ENCODE results near the gene SREBF2. TPM values are rescaled to one million over a fixed set of nuclear protein-coding genes. Genes with fewer than 3 reads are reported as not detected.

The SREBF2 gene
- total and polyA plus RNA-seq, 9 of the 15 experiments (the other 6 are each of a cell fraction or from before 2014, with no cell fraction given): 1.1 to 84.2 (median 26.9) TPM

GRCh38 chr22:41827671-41828070, 5.2 kb upstream of the SREBF2 start:
- no peak for ATAC-seq
- Histone ChIP-seq H3K79me2 (ENCODE audit: control insufficient read depth, insufficient read depth, low read length) (peaks cover 5% of the 10 kb centered on the region; the same call in 2 of the 3 replicates), H3K4me1 (replicated peaks in 1 of 2; ENCODE audit: control insufficient read depth in 2 of 2, insufficient read depth in 2 of 2, low read length in 2 of 2) (peaks cover 15 to 19% of the 10 kb centered on the region in 2 experiments; a peak in 4 of 5 replicates), H3K9me1 (ENCODE audit: control insufficient read depth, insufficient read depth, low read length) (no peaks in the 10 kb centered on the region), H3K9ac (ENCODE audit: insufficient read depth in 1 of 2, low read depth in 2 of 2, low read length in 2 of 2) (no peak overlapping the region), H3K36me3 (ENCODE audit: control insufficient read depth, insufficient read depth, low read length) (peaks cover 20% of the 10 kb centered on the region; the same call in 2 of the 3 replicates), H3K9me3 (replicated peaks; ENCODE audit: control insufficient read depth, insufficient read depth, low read depth, low read length) (no peaks in the 10 kb centered on the region; the same call in 1 of the 2 replicates), H2AFZ (ENCODE audit: low read depth, low read length) (no peak overlapping the region), H3K27me3 (ENCODE audit: control insufficient read depth in 2 of 2, insufficient read depth in 2 of 2, low read length in 2 of 2) (no peaks in the 10 kb centered on the region), H3K27ac (ENCODE audit: extremely low read depth, low read depth, low read length) (no peak overlapping the region), H4K20me1 (replicated peaks; ENCODE audit: control insufficient read depth, insufficient read depth, low read length) (no peaks in the 10 kb centered on the region), H3K4me2 (ENCODE audit: insufficient read depth, low read length) (no peak overlapping the region), H3K4me3 (no peak overlapping the region)
- POLR2A ChIA-PET: interaction anchor here (1.9 kb wide), 1 partner anchor 12 kb away, joined by 6 read pairs; no protein-coding TSS in a partner anchor
- DNase-seq (ENCODE audit: extremely low read depth in 1 of 4, low spot score in 3 of 4): no peak
- BruUV-seq (replicated peaks): no TSS peak
- intact Hi-C loops (cut with micrococcal nuclease): no loop called here
- CTCF ChIA-PET (ENCODE audit: low intra/inter-chr PET ratio): no interaction called here
- TF ChIP-seq NKRF (IDR thresholded peaks at IDR 0.05; ENCODE audit: borderline replicate concordance): no peak
- no peak for TF ChIP-seq ID3 (CRISPR knock-in tag; IDR thresholded peaks at IDR 0.05)
- no peak for TF ChIP-seq ID3 (tag; IDR thresholded peaks at IDR 0.05)
- in situ Hi-C loops (cut with MboI): no loop called here
- no peak for FAIRE-seq
- WGBS (ENCODE audit: insufficient coverage, low coverage, missing lambda C conversion rate): 67% methylated on average over 3 of the region's 6 CpGs
